NCI-H1048 (cell line): ENCODE results near the gene DAGLB.
"Not testable (repeated sequence)": the region's sequence is repeated elsewhere in the genome, so short reads cannot be mapped to it uniquely, and the experiment has no call there.

ENCODE experiments used
- DNase-seq: peaks from one replicate; lab custom pipeline; 2025; lab: John Stamatoyannopoulos, UW

Gene DAGLB

GRCh38 chr7:6398943-6399342 is 48.8 kb downstream of the DAGLB start:
- DNase-seq: no peak

GRCh38 chr7:6397759-6398495 is 49.8 kb downstream of the DAGLB start:
- DNase-seq: not testable (repeated sequence)

DNA sequence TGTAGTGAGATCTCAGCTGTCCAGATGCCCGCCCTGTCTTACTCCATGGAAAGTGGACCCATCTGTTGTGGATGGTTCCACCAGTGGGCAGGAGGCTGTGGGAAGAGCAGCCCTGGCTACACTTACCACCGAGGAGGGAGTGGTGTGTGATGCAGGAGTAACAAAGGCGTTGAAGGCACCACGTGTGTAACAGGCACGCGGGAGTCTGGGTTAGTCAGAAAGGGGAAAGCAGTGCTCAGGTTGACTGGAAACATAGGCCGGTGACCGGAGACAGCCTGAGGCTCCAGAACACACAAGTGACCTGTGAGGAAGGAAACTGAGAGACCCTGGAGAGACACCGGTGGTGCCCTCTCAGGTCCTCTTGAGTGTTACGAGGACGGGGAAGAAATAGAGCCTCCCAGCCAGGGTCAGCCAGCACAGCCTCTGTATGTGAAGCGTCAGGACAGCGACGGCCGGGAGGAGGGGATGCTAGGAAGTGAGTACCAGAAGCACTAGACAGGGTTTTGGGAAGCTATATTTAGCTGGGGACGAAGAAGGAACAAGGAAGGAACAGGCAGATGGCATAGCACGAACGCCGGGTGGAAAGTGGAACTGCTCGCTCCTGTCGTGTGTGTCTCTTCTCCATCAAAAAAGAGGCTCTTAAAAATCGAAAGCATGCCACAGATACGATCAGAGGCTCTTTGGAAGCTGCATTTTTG is 51.7 kb downstream of the DAGLB start:
- DNase-seq: no peak

- no peak for DNase-seq
Measured at GRCh38 chr7:6394114-6394513, 53.6 kb downstream of the DAGLB start.

- no peak for DNase-seq
Measured at GRCh38 chr7:6393667-6394056, 54.1 kb downstream of the DAGLB start.

DNA sequence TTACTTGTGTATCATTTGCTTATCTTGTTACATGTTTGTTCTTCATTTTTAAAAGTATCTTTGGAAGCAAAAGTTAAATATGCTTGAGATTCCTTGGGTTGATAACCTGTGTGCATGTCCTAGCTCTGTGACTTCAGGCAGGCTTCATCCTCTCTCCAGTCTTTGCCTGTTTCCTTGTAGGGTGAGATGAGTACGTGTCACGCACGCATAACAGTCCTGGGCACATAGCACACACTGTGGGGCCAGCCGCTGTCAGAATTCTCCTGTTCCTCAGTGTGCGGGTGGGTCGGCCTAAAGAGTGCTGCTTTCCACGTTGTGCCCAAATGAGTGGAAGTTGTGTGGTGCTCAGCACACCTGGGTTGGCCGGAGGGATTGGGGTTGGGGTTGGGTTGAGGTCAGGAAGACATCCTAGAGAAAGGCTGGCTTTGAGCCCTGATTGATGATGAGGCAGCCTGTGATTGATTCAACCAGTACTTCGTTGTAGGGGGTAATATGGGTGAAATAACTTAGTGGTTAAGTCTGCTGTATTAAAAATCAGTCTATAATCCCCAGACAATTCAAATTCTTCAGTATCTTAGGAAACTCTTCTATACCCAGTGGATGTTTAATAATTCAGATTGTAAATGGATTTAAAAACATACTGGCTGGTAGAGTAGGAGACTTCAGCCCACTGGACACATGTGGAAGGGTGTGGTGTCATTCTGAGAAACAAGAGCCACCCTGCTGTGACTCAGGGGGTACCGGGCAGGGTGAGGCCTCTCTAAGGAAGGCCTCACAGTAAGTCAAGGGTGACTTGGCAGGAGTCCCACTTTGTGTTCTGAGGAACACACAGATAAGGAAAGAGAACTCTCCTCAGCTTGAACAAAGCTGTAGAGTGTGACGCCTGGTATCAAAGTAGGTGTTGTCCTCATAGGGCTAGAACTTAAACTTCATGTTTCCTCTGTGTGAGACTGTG is 54.8 kb downstream of the DAGLB start:
- no peak for DNase-seq

GRCh38 chr7:6389728-6390127 is 58.0 kb downstream of the DAGLB start:
- no peak for DNase-seq

GRCh38 chr7:6387734-6388294 is 59.9 kb downstream of the DAGLB start:
- no peak for DNase-seq

DNA sequence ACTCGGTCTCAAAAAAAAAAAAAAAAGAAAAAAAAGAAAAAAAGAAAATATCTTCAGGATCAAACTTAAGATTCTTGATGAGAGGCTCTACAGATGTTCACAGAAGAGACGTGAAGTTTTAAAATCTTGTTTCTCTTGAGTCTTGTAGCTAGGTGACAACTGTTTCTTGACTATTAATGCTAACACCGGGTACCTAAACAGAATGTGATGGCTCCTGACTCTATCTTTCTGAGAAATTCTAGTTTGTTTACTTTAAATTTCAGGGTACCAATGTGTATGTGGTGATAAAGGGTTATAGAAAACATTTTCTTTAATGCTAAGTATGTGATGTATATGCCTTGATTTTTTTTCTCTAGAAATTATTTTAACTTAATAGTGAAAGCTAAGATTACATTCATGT is 61.0 kb downstream of the DAGLB start:
- no peak for DNase-seq

- no peak for DNase-seq
Measured at GRCh38 chr7:6385909-6386560, 61.7 kb downstream of the DAGLB start.

DNA sequence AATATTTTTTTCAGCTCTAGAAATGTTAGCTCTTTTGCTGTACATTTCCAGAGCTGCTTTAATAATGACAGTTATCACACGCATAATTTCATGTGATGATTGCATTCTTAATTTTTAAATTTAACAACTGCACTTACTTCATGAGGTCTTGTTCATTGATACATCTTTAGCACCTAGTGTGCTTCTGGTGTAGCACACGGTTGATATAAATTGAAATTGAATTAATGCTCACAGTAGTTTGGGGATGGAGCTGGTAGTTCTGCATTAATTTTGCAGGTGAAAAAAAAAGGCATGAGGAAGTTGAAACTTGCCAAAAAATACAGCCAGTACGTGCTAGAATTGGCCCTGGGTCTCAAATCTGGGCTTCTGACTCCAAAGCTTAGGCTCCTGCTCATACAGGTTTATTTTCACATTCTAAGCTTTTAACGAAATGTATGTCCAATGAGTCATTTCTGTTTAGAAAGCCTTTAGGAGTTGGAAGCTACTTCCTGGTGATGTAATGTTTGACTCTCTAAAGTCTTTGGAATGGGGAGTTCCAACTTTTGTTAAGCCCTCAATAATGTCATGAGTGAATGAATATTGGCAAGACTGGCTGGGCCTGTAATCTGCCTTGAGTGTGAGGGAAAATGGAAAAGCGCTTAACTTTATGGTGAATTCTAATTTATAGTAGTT is 62.5 kb downstream of the DAGLB start:
- DNase-seq: no peak

DNA sequence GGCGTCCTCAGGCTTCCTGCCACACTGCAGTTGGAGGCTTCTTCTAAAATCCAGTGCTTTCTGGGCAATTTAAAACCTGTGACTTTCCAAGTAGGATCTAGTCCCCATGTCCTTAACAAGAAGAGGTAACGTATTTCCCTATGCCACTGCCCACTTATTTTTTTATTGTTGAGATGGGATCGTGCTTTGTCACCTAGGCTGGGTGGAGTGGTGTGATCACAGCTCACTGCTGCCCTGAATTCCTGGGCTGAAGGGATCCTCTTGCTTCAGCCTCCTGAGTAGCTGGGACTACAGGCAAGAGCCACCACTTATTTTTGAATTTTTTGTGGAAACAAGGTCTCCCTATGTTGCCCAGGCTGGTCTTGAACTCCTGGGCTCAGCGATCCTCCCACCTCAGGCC is 63.4 kb downstream of the DAGLB start:
- no peak for DNase-seq

DNA sequence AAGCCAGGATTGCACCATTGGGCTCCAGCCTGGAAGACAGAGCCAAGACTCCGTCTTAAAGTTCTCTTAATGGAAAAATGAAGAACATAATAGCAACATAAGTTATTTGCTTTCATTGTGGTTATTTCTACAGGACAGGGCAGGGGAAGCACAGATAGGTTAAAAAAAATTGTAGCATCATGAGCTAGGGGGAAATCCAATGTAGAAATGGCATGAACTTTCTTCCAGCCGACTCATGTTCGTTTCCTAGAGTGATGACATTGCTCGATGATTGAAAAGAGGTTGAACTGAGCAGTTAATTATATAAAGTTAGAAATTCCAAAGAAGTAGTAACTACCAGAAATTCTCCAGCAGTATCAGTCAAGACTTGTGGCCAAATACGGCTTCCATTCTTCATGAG is 64.9 kb downstream of the DAGLB start:
- DNase-seq: no peak

DNA sequence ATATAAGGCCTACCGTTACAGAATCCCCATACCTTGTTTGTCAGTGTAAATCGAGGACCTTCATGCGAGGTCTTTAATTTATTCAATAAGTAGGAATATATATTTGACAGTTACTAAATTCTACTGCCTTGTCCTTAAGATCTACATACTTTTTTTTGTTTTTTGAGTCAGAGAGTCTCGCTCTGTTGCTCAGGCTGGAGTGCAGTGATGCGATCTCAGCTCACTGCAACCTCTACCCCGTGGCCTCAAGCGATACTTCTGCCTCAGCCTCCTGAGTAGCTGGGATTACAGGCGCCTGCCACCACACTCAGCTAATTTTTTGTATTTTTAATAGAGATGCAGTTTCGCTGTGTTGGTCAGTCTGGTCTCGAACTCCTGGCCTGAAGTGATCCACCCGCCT is 65.9 kb downstream of the DAGLB start:
- DNase-seq: not testable (repeated sequence)

DNA sequence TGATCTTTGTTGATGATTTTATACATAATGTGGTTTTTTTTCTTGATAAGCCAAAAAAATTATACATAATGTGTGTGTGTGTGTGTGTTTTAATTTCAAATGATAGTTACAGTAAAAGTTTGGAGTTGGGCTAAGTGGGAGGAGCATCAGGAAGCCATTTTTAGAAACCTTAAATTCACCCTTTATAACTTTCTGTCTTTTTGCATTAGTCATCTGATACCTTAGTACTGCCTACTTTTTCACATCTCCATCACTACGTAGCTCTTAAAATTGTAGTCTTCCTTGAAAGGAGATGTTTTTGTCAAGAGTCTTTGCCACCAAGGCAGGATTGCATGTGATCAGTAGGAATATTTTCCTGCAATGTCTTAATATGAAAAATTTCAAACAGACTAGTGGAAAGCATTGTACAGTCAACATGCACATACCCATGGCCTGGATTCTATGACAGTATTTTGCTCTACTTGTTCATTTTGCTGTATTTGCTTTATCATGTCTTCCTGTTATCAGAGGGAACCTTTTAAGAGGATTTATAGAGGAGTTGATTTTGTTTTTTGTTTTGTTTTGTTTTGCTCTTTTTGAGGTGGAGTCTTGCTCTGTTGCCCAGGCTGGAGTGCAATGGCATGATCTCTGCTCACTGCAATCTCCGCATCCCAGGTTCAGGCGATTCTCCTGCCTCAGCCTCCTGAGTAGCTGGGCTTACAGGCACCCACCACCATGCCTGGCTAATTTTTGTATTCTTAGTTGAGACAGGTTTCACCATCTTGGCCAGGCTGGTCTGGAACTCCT is 67.3 kb downstream of the DAGLB start:
- DNase-seq: no peak

GRCh38 chr7:6379886-6380285 is 67.9 kb downstream of the DAGLB start:
- DNase-seq: no peak

- DNase-seq: not testable (repeated sequence)
Measured at GRCh38 chr7:6378556-6378955, 69.2 kb downstream of the DAGLB start.

GRCh38 chr7:6376820-6377219 is 70.9 kb downstream of the DAGLB start:
- no peak for DNase-seq

GRCh38 chr7:6375348-6376101 is 72.2 kb downstream of the DAGLB start:
- DNase-seq: no peak
